HG03575 (cell line): Measurements from ENCODE around the gene PARD6A.

Experiments used
- ATAC-seq: cut with Tn5 transposase; IDR thresholded peaks from one replicate; pipeline ENCODE4 v1.9.1; 2021; ENCODE audit not compliant: unreplicated experiment, insufficient number of reproducible peaks, low FRiP score; ENCODE audit errors: extremely low read depth

Gene PARD6A, protein sequence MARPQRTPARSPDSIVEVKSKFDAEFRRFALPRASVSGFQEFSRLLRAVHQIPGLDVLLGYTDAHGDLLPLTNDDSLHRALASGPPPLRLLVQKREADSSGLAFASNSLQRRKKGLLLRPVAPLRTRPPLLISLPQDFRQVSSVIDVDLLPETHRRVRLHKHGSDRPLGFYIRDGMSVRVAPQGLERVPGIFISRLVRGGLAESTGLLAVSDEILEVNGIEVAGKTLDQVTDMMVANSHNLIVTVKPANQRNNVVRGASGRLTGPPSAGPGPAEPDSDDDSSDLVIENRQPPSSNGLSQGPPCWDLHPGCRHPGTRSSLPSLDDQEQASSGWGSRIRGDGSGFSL

DNA sequence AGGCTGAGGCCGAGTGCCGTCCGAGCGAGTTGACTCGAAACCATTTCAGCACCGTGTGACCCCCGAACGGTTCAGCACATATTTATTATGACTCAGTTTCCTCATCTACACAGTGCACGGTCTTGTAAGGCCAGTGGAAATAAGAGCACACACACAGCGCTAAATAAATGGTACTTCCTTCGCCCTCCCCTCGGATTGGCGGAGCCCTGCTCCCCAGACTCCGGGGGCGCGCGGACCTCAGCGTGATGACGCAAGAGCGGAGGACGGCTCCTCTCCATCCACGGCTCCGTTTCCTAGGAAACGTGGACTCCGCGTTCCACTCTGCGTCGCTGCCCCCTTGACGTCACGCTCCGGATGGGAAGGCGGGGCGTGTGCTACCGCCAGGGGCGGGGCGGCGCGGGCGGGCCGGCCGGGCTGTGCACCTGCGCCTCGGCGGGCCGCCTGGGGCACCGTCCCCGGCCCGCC, at the start of gene PARD6A:
TSS of gene PARD6A (plus strand) at position 397 of the 465 bp plus-strand sequence. CDS start 79 bp downstream, outside the sequence.
- peak; percentile 34 for ATAC-seq

DNA sequence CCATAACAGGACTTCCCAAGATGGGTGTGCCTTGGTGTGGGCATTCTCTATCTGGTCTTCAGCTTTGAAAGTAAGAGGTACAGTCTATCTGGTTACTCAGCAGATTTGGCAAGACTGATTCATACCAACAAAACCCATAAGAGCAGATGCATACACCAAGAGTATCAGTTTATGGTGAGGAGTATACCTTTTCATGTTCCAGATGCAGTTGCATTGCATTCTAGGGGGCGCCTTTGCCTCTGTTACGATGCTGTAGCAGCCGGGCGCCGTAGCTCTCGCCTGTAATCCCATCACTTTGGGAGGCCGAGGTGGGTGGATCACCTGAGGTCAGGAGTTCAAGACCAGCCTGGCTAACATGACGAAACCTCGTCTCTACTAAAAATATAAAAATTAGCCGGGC, 47.0 kb upstream of the PARD6A start:
- ATAC-seq = no peak

DNA sequence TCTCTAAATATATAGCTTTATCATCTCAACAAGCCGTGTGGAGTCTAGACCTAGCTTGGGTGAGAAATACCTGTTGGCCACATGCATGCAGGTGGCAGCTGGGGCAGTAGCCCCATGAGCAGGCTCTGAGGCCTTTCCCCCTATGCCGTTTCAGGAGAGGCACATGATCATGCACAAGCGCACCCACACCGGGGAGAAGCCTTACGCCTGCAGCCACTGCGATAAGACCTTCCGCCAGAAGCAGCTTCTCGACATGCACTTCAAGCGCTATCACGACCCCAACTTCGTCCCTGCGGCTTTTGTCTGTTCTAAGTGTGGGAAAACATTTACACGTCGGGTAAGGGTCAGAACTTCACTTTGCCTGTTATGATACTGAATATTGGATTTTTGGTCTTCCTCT, 32.5 kb upstream of the PARD6A start:
- no peak for ATAC-seq

DNA sequence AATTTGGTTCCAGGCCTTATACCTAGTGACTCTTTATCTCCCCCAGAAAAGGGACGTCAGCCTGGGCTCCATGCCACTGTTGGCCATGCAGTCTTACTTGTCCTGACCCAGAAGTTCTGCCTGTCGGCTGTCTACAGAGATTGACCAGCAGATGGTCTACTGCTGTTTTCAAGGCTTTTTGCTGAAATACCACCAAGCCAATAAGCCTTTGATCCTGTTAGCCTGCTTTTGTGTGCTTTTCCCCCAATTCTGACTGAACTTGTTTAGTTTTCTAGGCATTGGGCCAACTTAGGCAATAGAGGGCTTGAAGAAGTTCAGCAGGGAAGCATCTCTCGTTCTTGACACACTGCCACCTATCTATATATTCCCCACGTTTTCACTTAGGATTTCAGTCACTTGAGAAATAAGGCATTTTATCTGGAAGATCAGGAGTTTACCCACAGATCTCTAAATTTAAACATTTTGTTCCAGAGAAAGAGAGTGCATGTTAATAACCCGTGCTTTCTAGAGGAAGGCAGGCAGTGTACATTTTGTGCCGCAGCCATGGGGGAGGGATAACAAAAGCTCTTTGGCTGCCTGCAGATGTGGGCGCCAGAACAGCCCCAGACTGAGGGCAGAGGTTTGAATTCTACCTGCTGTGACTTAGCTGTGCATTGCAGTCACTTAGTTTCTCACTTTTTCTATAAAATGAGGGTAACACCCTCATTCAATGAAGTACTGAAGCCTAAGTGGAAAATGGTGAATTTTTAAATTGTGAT, 28.2 kb upstream of the PARD6A start:
- ATAC-seq = no peak

DNA sequence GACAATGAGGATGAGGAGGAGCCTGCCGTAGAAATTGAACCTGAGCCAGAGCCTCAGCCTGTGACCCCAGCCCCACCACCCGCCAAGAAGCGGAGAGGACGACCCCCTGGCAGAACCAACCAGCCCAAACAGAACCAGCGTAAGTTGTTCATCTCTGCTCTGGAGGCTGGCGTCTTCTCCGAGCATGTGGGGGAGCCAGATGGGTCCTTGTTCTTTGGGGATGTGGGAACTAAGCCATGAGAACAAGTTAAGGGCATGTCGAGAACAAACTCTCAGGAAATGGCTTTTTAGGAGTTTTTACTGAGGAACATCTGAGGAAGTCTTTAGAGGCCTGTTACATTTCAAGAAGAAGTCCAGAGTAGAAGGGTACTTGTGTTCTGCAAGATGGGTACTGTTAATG, 24.0 kb upstream of the PARD6A start:
- ATAC-seq = no peak

DNA sequence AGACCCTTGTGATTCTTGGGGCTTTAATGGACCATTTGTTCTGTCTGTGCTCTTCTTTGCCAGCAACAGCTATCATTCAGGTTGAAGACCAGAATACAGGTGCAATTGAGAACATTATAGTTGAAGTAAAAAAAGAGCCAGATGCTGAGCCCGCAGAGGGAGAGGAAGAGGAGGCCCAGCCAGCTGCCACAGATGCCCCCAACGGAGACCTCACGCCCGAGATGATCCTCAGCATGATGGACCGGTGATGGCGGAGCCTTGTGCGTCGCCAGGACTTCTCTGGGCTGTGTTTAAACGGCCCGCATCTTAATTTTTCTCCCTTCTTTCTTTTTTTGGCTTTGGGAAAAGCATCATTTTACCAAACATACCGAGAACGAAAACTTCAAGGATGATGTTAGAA, 23.1 kb upstream of the PARD6A start:
- ATAC-seq = no peak

DNA sequence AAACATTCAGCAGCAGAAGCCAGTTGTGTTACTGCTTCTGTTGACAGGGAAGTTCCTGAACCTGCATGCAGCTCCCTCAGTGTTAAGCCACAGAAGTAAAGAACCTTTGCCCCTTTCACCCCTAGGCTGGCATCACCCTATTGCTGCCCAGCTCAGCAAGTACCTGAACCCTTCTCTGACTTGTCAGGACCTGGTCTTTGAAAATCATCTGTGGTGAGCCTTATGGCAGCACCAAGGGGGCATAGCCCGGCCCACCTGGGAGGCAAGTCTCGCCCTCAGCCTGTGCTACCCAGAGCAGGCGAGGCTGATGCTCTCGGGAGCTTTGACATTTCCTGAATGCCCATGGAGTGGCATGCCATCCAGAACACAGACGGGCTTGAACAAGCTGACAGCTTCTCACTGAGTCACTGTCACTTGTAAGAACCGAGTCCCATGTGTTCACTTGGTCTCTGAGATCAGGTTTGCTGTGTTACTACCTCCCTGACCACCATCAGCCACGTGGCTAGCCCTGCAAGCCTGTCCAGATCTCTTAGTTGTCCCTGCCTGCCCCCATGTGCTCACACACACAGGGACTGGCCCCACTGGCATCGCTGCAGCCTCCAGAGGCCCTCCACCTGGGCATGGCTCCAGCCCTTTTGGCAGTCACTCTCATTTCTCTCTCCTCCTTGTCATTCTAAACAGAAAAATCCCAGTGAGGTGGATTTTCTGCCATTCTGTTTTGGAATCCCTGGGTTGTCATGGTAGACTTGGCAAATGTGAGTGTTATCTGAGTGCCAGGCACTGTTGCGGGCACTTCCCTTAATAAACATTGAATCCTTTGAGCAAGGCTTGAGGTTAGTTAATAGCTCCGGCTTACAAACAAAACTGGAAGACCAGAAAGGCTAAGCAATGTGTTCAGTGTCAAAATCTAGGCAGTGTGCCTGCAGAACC, 18.7 kb upstream of the PARD6A start:
- no peak for ATAC-seq

DNA sequence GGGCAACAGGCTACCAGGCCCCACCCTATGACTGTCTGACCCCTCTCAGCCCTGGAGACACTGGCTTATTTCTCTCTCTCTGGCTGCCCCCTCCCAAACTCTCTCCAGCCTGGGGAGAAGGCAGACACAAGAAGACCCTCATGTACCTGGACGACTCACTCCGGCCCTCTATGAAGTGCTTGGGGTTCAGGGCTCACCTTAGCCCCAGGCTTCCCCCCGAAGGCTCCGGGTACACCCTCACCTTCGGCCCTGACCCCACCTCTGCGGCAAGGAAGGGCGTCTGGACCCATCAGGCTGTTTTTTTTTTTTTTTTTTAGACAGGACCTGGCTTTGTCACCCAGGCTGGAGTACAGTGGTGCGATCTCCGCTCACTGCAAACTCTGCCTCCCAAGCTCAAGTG, 16.7 kb upstream of the PARD6A start:
- ATAC-seq = no peak

DNA sequence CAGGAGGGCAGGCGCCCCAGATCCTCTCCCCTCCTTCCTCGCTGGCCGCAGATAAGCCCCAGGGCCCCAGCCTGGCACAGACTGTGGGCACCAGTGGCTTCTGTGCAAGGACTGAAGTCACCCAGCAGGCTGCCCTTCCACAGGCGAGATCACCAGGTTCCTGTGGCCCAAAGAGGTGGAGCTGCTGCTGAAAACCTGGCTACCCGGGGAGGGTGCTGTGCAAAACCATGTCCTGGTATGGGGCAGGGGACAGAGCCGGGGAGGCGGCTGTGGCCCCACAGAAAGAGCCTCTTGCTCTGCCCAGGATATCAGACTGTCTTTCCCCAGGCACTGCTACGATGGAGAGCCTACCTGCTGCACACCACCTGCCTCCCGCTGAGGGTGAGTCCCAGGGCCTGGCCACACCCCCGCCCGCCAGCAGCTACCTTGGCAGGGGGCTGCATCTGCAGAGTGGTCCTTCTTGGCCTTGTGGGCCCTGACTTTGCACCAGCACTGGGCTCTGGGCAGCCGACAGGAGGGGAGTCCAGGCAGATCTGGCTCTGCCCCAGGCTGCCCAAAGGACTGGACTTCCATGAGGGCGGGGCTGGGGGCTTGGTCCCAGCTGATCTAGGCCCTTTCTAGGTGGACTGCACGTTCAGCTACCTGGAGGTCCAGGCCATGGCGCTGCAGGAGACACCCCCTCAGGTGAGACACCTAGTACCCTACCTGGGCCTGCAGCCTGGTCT, 15.2 kb upstream of the PARD6A start:
- ATAC-seq = no peak

DNA sequence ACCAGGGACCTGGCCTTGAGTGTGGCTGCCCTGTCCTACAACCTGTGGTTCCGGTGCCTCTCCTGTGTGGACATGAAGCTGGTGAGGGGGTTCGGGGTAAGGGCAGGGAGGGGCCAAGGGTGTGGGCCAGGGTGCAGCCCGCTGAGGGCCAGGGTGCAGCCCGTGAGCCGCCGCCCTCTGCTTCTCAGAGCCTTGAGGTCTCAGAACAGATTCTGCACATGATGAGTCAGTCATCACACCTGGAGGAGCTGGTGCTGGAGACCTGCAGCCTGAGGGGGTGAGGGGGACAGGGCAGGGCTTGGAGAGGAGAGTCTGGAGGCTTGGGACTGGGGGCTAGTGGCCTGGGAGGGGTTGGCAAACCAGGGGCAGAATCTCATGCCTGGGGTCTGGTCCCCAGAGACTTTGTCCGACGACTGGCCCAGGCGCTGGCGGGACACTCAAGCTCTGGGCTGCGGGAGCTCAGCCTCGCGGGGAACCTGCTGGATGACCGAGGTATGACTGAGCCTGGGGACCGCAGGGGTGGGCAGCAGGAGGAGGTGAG, 13.6 kb upstream of the PARD6A start:
- ATAC-seq = no peak

DNA sequence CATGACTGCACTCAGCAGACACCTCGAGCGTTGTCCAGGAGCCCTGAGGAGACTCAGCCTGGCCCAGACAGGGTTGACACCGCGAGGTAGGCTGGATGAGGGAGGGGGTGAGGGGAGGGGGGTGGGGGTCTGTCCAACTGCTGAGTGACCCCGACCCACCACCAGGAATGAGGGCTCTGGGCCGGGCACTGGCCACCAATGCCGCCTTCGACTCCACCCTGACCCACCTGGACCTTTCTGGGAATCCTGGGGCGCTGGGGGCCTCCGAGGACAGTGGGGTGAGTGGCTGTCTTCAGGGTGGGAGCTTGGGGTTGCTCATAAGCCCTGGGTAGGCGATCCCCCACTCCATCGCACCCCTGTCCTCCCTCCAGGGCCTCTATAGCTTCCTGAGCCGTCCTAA, 13.1 kb upstream of the PARD6A start:
- ATAC-seq = no peak

DNA sequence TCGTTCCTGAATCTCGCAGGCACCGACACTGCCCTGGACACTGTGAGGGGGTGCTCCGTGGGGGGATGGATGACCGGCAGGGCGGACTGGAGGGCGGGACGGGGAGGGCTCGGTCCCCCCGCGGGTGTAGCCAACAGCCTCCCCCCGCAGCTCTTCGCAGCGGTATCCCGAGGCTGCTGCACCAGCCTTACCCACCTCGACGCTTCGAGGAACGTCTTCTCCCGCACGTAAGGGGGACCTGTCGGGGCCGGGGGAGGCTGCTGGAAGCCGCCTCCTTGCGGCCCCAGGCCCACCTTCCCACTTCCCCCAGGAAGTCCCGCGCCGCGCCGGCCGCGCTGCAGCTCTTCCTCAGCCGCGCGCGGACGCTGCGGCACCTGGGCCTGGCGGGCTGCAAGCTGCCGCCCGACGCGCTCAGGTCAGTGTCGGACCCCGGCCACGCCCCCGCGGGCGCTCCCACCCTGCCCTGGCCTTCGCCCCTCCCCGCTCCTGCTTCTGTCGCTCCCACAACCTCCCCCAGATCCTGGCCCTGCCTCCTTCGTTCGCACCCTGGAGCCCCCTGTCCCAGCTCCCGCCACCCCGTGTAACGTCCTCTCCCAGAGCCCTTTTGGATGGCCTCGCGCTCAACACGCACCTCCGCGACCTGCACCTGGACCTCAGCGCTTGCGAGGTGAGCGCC, 12.5 kb upstream of the PARD6A start:
- ATAC-seq = no peak

DNA sequence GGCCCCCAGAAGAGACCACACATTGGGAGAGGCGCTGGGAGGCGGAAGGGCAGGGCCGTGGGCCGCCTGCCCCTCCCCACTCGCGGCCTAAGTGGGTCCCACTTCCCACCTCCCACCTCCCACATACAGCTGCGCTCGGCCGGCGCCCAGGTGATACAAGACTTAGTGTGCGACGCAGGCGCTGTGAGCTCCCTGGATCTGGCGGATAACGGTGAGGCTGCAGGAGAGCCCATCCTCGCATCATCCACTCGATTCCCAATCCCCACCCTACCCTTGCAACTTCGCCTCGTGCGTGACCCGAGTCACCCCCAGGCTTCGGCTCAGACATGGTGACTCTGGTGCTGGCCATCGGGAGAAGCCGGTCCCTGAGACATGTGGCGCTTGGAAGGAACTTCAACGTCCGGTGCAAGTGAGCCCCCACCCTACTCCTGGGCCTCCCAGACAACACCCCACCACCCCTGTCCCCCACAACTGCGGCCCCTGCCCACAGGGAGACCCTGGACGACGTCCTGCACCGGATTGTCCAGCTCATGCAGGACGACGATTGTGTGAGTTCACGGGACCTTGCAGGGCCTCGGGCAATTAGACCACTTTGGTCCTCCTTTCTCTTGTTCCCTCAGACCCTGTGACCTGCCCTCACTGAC, 11.9 kb upstream of the PARD6A start:
- no peak for ATAC-seq

DNA sequence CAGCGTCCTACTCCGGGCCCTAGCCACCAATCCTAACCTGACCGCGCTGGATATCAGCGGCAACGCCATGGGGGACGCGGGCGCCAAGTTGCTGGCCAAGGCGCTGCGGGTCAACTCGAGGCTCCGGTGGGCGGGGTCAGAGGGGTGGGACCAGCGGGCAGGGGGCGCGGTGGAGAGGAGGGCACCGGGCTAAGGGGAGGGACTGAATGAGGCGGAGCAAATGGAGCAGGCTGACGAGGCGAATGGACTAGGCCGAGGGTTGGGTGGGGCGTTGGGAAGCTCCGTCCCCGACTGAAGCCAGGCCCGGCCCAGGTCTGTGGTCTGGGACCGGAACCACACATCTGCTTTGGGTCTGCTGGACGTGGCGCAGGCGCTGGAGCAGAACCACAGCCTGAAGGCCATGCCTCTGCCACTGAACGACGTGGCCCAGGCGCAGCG, 11.2 kb upstream of the PARD6A start:
- no peak for ATAC-seq

DNA sequence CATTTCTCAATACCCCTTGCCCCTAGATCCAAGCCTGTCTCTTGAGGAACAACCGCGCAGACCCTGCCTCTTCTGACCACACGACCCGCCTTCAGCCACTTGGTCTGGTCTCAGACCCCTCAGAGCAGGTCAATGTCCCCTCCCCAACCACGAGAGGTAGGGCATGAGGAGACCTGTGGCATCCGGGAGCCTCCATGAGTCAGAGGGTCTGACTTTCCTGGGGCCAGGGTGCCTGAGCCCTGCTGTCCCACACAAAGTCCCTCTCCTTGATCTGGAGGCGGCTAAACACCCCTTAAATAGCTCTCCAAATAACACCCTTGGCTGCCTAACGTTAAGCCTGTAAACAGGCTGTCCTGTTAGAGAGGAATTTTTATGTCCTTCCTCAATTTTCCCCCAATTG, 10.7 kb upstream of the PARD6A start:
- ATAC-seq = no peak

DNA sequence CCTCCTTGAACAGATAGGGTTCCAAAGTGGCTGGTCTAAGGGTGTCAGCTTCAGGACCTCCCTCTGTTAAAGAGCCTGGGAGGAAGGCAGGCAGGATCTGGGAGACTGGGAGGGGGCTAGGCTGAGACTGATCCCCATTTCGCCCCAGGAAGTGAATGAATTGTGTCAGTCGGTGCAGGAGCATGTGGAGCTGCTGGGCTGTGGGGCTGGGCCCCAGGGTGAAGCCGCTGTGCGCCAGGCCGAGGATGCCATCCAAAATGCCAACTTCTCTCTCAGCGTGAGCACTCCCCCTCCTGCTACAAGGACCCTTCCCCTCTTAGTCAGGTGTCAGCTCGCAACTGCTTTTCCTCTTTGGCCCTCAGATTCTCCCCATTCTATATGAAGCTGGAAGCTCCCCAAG, 9.7 kb upstream of the PARD6A start:
- no peak for ATAC-seq

DNA sequence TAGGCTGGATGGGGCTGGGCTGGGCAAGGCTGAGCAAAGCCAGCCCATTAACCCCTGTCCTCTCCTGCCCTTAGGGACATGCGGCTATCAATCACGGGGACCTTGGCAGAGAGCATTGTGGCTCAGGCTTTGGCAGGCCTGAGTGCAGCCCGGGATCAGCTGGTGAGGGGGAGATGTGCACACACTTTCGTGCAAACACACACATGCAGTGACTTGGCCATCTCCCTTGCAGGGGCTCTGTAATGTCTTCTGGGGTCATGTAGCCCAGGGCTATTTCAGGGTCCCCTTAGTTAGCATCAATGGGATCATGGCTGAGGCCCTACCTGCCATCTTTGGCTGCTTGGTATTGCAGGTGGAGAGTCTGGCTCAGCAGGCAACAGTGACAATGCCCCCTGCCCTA, 8.9 kb upstream of the PARD6A start:
- no peak for ATAC-seq
